Peyer's patch (tissue), 4 donors: ENCODE data around the gene SAMD13.

Source experiments
- POLR2A ChIP-seq, 2 donors: fragments of 450-650 bp; IDR thresholded peaks; one replicate each; pipeline ENCODE4 v1.5.1; 2017; ENCODE audit warnings: antibody characterized with exemption in 2 of 2, mild to moderate bottlenecking in 2 of 2, moderate library complexity in 2 of 2
- TF ChIP-seq, protein P1 (sequence below), 6 experiments: fragments of 450-650 bp in 4 of 6; fragments of 200-600 bp in 2 of 6; sonication (generic) in 1 of 6; IDR thresholded peaks; one replicate each; pipeline ENCODE4 v1.5.1; 2017 to 2019; ENCODE audit warnings: antibody characterized with exemption in 6 of 6, mild to moderate bottlenecking in 3 of 6, moderate library complexity in 1 of 6

DNA sequence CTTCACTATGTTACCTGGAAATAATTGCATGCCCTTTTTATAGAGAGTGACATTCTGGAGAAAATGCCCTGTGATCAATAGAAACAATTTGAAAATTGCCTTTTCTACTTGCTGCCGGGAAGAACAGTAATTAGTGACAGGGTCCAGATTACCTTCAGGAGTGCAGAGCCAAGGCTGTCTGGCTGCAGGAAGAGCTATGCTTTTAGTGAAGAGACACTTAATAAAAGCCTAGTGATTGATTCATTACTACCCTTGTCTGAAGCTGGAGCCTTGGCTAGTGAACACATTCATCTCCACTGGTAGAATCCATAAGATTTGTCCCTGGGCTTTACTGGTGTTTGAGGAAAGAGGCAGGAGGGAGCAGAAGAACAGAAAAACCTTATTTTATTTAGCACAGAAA lies 83.8 kb downstream of the SAMD13 start:
- TF ChIP-seq, protein P1, sequence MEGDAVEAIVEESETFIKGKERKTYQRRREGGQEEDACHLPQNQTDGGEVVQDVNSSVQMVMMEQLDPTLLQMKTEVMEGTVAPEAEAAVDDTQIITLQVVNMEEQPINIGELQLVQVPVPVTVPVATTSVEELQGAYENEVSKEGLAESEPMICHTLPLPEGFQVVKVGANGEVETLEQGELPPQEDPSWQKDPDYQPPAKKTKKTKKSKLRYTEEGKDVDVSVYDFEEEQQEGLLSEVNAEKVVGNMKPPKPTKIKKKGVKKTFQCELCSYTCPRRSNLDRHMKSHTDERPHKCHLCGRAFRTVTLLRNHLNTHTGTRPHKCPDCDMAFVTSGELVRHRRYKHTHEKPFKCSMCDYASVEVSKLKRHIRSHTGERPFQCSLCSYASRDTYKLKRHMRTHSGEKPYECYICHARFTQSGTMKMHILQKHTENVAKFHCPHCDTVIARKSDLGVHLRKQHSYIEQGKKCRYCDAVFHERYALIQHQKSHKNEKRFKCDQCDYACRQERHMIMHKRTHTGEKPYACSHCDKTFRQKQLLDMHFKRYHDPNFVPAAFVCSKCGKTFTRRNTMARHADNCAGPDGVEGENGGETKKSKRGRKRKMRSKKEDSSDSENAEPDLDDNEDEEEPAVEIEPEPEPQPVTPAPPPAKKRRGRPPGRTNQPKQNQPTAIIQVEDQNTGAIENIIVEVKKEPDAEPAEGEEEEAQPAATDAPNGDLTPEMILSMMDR (IDR thresholded peaks at IDR 0.05): no peak
- no peak for TF ChIP-seq POLR2A (IDR thresholded peaks at IDR 0.05)
